Tibial nerve (tissue), 4 donors: ENCODE data around the gene FKBP8.

Source experiments
- CTCF ChIP-seq, 5 experiments: fragments of 200-600 bp in 3 of 5; fragments of 450-650 bp in 2 of 5; sonication (generic) in 3 of 5; IDR thresholded peaks; one replicate each; pipeline ENCODE4 v1.5.1; 2016 to 2019; ENCODE audit warnings: antibody characterized with exemption in 5 of 5, mild to moderate bottlenecking in 3 of 5, moderate library complexity in 2 of 5
- EP300 ChIP-seq, 2 donors: sonication (generic); formaldehyde crosslinking; IDR thresholded peaks; one replicate each; pipeline ENCODE4 v1.6.1; 2017; ENCODE audit warnings: antibody characterized with exemption in 2 of 2, mild to moderate bottlenecking in 1 of 2
- POLR2A ChIP-seq, 2 donors: fragments of 450-650 bp; IDR thresholded peaks; one replicate each; pipeline ENCODE4 v1.6.1; 2017; ENCODE audit warnings: antibody characterized with exemption in 2 of 2, mild to moderate bottlenecking in 2 of 2, moderate library complexity in 2 of 2

- TF ChIP-seq POLR2A (IDR thresholded peaks at IDR 0.05), result no peak
- no peak for TF ChIP-seq EP300 (IDR thresholded peaks at IDR 0.05)
- TF ChIP-seq CTCF (IDR thresholded peaks at IDR 0.05), result no peak
Measured at GRCh38 chr19:18587561-18587960, 44.2 kb upstream of the FKBP8 start.
